Upper lobe of left lung (tissue), 6 donors: ENCODE measurements around the gene MLLT3. TPM values are rescaled to one million over a fixed set of nuclear protein-coding genes. Genes with fewer than 3 reads are reported as not detected.
A peak's percentile ranks its signal among the peaks of the same experiment; 100 is the strongest.

Experiments
- ATAC-seq, 2 donors: fragments of 200-7000 bp; cut with Tn5 transposase; one replicate each; pipeline ENCODE4 v1.9.1; 2022; ENCODE audit warnings: mild to moderate bottlenecking in 2 of 2, moderate library complexity in 2 of 2; ENCODE audit not compliant: low FRiP score in 2 of 2
- DNase-seq, 2 donors: peaks; one replicate each; pipeline ENCODE4 v3.0.0-alpha.2; 2019 to 2020
- H3K27ac ChIP-seq, 4 donors: fragments of 200-600 bp; sonication (generic); one replicate each; pipeline ENCODE4 v1.5.1; 2016 to 2019
- H3K27me3 ChIP-seq, 4 donors: fragments of 200-600 bp; sonication (generic); one replicate each; pipeline ENCODE4 v1.5.1; 2017 to 2019
- H3K36me3 ChIP-seq, 4 donors: fragments of 200-600 bp; sonication (generic); one replicate each; pipeline ENCODE4 v1.5.1; 2016 to 2019
- H3K4me1 ChIP-seq, 4 donors: fragments of 200-600 bp; sonication (generic); one replicate each; pipeline ENCODE4 v1.5.1; 2018 to 2019
- H3K4me3 ChIP-seq, 4 donors: fragments of 200-600 bp; sonication (generic); one replicate each; pipeline ENCODE4 v1.5.1; 2017 to 2019; ENCODE audit warnings: mild to moderate bottlenecking in 2 of 4, moderate library complexity in 1 of 4
- H3K9me3 ChIP-seq, 4 donors: fragments of 200-600 bp; sonication (generic); one replicate each; pipeline ENCODE4 v1.5.1; 2018 to 2019
- EP300 ChIP-seq, 4 donors: sonication (generic); formaldehyde crosslinking; IDR thresholded peaks; one replicate each; pipeline ENCODE4 v1.5.1; 2017; ENCODE audit warnings: antibody characterized with exemption in 4 of 4, control low read depth in 2 of 4
- POLR2A ChIP-seq, 4 donors: fragments of 450-650 bp; IDR thresholded peaks; one replicate each; pipeline ENCODE4 v1.5.1; 2016 to 2017; ENCODE audit warnings: antibody characterized with exemption in 4 of 4, mild to moderate bottlenecking in 2 of 4
- POLR2AphosphoS5 ChIP-seq, 2 donors: sonication (generic); formaldehyde crosslinking; IDR thresholded peaks; one replicate each; pipeline ENCODE4 v1.5.1; 2017; ENCODE audit warnings: antibody characterized with exemption in 2 of 2
- WGBS, 2 donors: methylation state at CpG; one replicate each; pipeline ENCODE4 v1.1.5; 2017 to 2018; 5-methylcytosine and 5-hydroxymethylcytosine counted together
- small RNA-seq, 4 donors: library from RNA; depleted of rRNA; stranded (forward); fragments of <200 nt; gene quantifications; one replicate each; pipeline ENCODE3, GENCODE V24; 2016
- total RNA-seq, 6 donors: library from RNA; depleted of rRNA in 4 of 6; stranded (reverse); fragments of >200 nt in 4 of 6; gene quantifications; one replicate each; pipeline versions ENCODE4 v1.1.0 to v1.2.1, GENCODE V29; 2016 to 2021
- TF ChIP-seq, protein P1 (sequence below), 6 experiments: fragments of 450-650 bp in 4 of 6; fragments of 200-600 bp in 2 of 6; sonication (generic) in 2 of 6; IDR thresholded peaks; one replicate each; pipeline ENCODE4 v1.5.1; 2016 to 2019; ENCODE audit warnings: antibody characterized with exemption in 6 of 6
- donor health status: DM: no; HTN: no; CAD: no; lungs with moderate emphysema.
- donor health status: DM: no; HTN: yes; CAD: no; lungs with severe emphysema.

Gene MLLT3
- total RNA-seq, 6 donors from 2014 or later: 13.8 to 30.4 (median 20.9) TPM

DNA sequence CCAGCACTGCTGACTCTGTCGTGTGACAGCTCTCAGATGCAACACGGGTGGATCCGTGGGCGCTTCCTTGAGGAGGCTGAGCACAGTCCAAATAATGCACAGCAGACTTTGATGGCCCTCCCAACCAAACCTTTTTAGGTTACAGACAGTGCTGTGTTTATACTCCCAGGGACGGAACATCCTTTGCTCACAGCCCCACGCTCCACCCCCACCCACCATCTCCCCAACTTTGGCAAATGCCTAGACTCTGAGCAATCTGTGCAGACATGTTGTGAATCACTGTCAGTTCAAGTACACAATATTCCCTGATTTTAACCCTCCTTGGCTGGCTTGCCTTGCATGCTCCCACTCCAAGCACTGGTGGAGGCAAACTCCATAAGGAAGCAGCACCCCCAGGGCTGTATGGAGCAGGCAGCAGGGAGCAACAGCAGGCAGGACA is 324.6 kb downstream of the MLLT3 start:
- no peaks in the 10 kb centered on the region for H3K9me3 ChIP-seq
- WGBS, 2 donors: 47 to 77% methylated on average over 2 to 6 of the region's 6 CpGs
- H3K4me1 ChIP-seq: no peaks in the 10 kb centered on the region
- TF ChIP-seq, protein P1, sequence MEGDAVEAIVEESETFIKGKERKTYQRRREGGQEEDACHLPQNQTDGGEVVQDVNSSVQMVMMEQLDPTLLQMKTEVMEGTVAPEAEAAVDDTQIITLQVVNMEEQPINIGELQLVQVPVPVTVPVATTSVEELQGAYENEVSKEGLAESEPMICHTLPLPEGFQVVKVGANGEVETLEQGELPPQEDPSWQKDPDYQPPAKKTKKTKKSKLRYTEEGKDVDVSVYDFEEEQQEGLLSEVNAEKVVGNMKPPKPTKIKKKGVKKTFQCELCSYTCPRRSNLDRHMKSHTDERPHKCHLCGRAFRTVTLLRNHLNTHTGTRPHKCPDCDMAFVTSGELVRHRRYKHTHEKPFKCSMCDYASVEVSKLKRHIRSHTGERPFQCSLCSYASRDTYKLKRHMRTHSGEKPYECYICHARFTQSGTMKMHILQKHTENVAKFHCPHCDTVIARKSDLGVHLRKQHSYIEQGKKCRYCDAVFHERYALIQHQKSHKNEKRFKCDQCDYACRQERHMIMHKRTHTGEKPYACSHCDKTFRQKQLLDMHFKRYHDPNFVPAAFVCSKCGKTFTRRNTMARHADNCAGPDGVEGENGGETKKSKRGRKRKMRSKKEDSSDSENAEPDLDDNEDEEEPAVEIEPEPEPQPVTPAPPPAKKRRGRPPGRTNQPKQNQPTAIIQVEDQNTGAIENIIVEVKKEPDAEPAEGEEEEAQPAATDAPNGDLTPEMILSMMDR (IDR thresholded peaks at IDR 0.05): no peak
- TF ChIP-seq EP300 (IDR thresholded peaks at IDR 0.05) (no peak), POLR2A (IDR thresholded peaks at IDR 0.05) (no peak), POLR2AphosphoS5 (IDR thresholded peaks at IDR 0.05) (no peak)
- ATAC-seq (peak in 1 of 2 donors; percentile 31), DNase-seq (no peak)
- H3K27me3 ChIP-seq: no peaks in the 10 kb centered on the region
- no peak overlapping the region for H3K4me3 ChIP-seq
- no peaks in the 10 kb centered on the region for H3K36me3 ChIP-seq
- no peak overlapping the region for H3K27ac ChIP-seq

DNA sequence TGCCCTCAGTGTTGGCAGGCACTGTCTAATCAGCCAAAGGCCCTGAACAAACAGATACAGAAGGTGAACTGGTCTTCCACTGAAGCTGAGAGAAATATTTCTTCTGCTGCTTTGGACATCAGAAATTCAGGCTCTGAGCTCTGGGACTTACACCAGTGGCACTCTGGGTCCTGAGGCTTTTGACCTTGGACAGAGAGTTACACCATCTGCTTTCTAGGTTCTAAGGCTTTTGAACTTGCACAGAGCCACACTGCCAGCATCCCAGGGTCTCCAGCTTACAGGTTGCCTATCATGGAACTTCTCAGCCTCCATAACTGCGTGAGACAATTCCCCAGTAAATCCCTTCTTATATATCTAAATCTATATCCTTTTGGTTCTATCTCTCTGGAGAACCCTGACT is 326.7 kb downstream of the MLLT3 start:
- 92 to 100% methylated on average over 1 of the region's 1 CpG for WGBS, 2 donors
- Histone ChIP-seq H3K4me1 (no peaks in the 10 kb centered on the region), H3K27ac (no peak overlapping the region), H3K27me3 (no peaks in the 10 kb centered on the region), H3K4me3 (no peak overlapping the region), H3K36me3 (no peaks in the 10 kb centered on the region), H3K9me3 (no peaks in the 10 kb centered on the region)
- ATAC-seq: no peak
- TF ChIP-seq, protein P1 (IDR thresholded peaks at IDR 0.05): no peak
- TF ChIP-seq EP300 (IDR thresholded peaks at IDR 0.05) (no peak), POLR2AphosphoS5 (IDR thresholded peaks at IDR 0.05) (no peak), POLR2A (IDR thresholded peaks at IDR 0.05) (no peak)
- DNase-seq: no peak

DNA sequence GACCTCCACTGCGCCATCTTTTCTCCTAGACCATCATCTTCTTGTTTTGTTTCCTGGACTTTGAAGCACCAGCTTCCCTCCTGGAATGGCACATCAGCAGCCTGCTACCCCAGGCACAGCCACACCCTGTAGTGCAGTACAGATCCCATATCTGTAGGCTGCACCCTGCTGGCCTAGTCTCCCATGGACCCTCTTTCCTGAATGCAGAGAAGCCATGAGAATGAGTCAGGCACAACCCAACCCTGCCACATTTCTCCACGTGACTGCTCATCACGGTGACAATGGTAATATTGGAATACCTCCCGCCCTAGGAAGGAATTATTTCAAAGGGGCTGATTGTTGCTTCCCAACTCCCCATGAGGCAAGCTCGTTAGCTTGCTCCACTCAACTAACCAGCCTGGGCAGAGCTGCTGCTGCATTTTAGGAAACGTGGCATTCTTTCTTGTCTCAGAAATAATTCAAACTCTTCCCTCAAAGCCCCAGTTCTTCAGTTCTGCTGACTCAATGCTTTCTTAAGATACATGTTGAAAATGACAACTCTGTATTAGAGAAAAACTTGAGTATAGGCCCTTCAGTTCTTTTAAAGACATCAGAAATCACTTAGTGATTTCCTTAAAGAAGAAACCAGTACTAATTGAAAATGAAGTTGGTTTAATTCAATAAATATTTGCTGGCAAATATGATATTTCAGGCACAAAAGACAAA is 328.1 kb downstream of the MLLT3 start:
- 93 to 97% methylated on average over 6 of the region's 6 CpGs for WGBS, 2 donors

DNA sequence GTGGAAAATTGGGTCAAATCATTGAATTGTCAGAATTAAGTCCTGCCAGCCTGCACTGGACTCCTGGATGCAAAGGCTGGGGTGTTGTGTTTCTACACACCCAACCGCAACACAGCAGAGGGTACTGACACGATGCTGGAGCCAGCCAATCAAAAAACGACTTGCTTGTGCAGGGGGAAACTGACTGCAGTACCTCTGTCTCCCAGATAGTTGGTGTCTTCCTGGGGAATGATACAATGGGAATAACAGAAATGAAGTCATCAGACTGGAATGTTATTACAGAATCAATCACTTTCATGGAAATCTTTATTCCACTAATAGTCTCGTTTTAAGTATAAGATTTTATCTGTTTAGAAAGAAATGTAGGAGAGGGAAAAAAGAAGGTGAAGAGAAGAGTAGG is 330.3 kb downstream of the MLLT3 start:
- no peak overlapping the region for H3K4me3 ChIP-seq
- no peaks in the 10 kb centered on the region for H3K4me1 ChIP-seq
- H3K27ac ChIP-seq: no peak overlapping the region
- ATAC-seq (no peak), DNase-seq (no peak)
- TF ChIP-seq, protein P1 (IDR thresholded peaks at IDR 0.05): no peak
- no peak for TF ChIP-seq EP300 (IDR thresholded peaks at IDR 0.05)
- no peak for TF ChIP-seq POLR2AphosphoS5 (IDR thresholded peaks at IDR 0.05)
- WGBS, 2 donors: 66 to 72% methylated on average over 4 of the region's 4 CpGs
- no peaks in the 10 kb centered on the region for H3K36me3 ChIP-seq
- no peaks in the 10 kb centered on the region for H3K27me3 ChIP-seq
- H3K9me3 ChIP-seq: no peaks in the 10 kb centered on the region

More for the DNA sequence above, 328.1 kb downstream of the MLLT3 start:
- DNase-seq (no peak), ATAC-seq (no peak)
- TF ChIP-seq, protein P1 (IDR thresholded peaks at IDR 0.05): no peak
- TF ChIP-seq POLR2AphosphoS5 (IDR thresholded peaks at IDR 0.05) (no peak), EP300 (IDR thresholded peaks at IDR 0.05) (no peak), POLR2A (IDR thresholded peaks at IDR 0.05) (no peak)
- Histone ChIP-seq H3K27me3 (no peaks in the 10 kb centered on the region), H3K9me3 (no peaks in the 10 kb centered on the region), H3K27ac (no peak overlapping the region), H3K36me3 (no peaks in the 10 kb centered on the region), H3K4me1 (no peaks in the 10 kb centered on the region), H3K4me3 (no peak overlapping the region)

Small RNA genes within 50 kb of the gene (small RNA-seq; reads per million reads assigned to genes)
- gene MIR4473 (0 to 0.52 (median 0.11) reads per million in 4 donors), gene MIR4474 (0 reads per million in 4 donors), gene RNU4-26P (0 reads per million in 4 donors)

Other genes with a start within 250 kb of the MLLT3 start
- gene FOCAD, start 61.8 kb upstream of the MLLT3 start, total RNA-seq: 10 to 100 TPM; 21.0 to 83.8 (median 28.3) TPM